Measurements from ENCODE around the gene TNFAIP3.

Gene TNFAIP3

DNA sequence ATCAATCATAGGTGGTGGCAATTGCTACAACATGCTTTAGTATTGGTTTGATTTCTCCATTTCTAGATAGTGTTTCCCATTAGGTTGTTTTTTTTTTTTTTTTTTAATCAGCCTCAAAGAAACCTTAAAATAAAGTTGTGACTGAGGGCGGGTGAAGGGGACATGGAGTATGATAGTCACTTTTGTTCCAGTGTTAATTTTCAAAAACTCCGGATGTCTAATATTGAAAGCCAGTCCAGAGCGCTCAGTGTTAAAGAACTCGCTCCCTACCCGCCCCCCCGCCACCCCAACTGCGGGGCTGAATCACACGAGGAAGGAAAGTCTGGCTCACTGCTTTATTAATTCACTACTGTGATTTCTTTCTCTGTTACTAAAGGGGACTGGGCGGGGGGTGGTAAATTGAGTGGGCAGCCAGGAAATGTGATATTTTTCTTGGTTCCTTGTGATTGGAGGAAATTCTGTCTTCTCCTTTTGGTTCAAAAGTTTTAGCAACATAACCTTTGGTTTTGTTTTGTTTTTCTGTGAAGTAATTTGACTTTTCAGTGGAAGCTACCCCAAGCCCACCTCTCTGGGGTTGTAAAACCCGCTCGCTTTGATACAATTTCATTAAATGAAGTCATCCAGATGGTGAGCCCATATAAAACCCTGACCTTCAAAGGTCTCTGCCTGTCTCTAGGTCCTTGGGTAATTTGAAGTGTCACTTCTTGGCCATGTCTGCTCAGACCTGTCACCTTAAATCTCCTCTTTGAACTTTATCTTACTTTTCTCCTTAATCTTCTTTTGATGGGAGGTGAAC, 38.0 kb downstream of the TNFAIP3 start:
- no peak for DNase-seq

DNA sequence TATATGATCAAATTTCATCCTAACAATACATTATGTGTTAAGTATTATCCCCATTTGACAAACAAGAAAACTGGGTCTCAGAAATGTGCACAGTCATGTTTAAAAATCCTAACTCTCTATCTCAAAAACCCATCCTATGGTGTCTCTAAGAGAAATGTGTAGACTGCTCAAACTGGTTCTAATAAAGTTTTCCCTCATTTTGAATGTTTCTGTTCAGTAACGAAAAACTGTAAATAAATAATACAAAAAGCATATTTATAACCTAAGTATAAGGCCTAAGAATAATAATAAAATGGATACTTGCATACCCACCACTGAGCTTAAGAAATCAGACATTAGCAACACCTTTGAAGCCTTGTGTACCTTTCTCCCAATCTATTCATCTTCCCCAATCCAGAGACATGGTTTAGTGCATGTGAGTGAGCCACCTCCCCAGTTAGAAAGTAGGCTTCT, 39.0 kb downstream of the TNFAIP3 start:
- no peak for DNase-seq

DNA sequence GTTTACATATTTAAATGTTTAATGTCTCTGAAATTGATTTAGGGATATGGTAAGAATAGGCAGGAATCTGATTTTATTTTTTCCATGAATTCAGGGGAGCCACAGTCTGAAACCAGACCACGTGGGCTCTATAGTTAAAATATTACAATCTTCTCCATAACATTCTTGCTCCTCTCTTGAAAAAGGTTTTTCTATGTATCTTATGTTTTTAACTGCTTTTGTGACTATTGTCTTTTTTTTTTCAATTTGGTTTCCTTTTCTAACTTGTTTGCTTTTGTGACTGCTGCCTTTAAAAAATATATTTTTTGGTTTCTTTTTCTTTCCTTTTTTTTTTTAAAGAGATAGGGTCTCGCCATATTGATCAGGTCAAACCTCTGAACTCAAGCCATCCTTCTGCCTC, 40.1 kb downstream of the TNFAIP3 start:
- no peak for DNase-seq

DNA sequence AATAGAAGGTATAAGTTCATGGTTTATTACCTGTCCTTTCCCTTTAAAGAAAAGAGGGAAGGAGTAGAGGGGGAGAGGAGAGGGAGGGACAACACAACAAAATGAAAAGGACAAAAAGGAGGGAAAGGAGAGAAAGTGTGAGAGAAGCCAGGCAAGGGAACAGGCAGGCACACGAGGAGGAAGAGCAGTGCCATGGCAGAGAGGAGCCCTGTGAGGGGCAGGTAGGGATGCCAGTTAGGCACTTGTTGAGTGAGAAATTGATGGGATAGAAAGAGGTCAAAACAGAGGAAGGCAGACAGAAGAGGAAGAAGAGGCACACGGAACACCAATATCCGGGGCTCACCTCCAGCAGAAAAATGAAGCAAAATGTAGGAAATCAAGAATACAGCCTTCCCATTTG, 42.5 kb downstream of the TNFAIP3 start:
- DNase-seq = no peak

DNA sequence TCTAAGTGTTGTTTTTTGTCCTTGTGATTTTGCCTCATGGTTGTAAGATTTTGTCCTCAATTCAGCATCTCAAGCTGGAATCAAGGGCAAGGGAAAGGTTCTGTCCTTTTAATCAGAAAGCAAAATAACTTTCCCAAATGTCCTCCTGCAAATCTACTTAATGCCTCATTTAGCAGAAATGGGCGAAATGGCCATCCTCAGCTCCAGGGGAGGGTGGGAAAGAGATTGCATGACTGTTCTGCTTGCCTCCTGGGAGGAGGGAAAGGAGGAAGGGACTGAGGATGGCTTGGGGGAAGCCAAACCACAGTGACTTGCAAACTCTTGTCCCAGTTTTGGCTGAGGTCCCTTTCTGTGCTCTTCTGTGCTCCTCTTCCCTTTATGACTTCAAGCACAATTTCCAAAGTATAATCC, 43.4 kb downstream of the TNFAIP3 start:
- no peak for DNase-seq

DNA sequence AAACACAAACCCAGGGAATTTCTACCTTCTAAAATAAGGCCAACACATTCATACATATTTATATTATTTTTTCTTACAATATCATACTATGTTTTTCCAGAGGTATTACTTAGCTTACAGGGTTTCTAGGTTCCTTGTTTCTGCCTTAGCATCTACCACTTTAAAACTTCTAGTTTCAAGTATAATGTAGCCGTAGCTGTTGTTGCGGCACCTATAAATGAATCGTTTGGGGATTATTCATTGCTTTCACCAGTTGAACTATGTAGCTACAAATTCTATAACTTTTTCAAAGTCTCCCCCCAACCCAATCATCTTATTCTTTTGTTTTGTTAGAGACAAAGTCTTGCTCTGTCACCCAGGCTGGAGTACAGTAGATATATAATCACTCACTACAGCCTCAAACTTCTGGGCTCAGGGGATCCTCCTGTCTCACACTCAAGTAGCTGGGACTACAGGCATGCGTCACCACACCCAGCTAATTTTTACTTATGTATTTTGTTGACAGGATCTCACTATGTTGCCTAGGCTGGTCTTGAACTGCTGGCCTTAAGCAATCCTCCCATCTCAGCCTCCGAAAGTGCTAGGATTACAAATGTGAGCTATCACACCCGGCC, 43.9 kb downstream of the TNFAIP3 start:
- DNase-seq = no peak

DNA sequence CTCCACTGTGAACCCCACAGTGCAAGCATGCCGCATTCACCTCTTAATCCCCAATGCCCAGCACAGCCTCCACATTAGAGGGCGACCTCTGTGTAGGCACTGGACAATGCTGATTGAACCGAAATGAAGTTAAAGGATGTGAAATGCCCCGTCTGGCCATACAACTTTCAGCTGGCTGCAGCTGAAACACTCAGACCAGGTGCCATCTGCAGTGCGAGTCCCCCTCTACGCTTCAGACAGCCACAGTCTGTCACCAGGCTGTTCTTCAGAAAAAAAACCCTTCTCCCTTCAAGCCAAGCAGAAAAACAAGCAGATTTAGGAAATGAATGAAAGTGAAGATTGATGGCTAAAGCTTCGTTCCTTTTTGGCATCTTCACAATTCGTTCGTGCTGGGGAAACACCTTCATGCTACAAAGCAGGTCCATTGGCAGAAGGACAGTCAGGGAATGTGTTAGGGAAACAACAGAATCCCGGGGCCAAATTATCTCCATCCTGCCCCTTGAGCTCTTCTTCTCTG, 44.7 kb downstream of the TNFAIP3 start:
- DNase-seq = no peak

DNA sequence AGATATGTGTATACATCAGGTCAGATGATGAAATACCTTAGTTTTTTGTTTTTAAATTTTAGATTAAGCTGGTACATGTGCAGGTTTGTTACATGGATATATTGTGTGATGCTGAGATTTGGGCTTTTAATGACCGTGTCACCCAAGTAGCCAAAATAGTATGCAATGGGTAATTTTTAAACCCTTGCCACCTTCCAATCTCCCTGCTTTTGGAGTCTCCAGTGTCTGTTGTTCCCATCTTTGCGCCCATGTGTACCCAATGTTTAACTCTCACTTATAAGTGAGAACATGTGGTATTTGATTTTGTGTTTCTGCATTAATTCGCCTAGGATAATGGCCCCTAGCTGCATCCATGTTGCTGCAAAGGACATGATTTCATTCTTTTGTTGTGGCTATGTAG, 45.8 kb downstream of the TNFAIP3 start:
- DNase-seq = no peak

DNA sequence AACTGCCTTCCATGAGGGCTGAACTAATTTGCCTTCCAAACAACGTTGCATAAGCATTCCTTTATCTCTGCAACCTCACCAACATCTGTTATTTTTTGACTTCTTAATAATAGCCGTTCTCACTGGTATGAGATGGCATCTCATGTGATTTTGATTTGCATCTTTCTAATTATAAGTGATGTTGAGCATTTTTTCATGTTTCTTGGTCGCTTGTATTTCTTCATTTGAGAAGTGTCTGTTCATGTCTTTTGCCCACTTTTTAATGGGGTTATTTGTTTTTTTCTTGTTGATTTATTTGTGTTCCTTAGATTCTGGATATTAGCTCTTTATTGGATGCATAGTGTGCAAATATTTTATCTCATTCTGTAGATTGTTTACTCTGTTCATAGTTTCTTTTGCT, 46.4 kb downstream of the TNFAIP3 start:
- DNase-seq = no peak

DNA sequence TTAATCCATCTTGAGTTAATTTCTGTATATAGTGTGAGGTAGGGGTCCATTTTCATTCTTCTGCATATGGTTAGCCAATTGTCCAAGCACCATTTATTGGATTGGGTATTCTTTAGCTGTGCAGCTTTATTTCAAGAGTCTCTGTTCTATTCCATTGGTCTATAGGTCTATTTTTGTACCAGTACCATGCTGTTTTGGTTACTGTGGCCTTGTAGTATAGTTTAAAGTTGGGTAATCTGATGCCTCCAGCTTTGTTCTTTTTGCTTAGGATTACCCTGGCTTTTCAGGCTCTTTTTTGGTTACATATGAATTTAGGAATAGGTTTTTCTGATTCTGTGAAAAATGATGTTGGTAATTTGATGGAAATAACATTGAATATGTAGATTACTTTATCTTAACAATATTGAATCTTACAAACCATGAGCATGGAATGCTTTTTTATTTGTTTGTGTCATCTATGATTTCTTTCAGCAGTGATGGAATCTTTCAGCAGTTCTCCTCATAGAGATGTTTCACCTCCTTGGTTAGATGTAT, 47.0 kb downstream of the TNFAIP3 start:
- DNase-seq = no peak

DNA sequence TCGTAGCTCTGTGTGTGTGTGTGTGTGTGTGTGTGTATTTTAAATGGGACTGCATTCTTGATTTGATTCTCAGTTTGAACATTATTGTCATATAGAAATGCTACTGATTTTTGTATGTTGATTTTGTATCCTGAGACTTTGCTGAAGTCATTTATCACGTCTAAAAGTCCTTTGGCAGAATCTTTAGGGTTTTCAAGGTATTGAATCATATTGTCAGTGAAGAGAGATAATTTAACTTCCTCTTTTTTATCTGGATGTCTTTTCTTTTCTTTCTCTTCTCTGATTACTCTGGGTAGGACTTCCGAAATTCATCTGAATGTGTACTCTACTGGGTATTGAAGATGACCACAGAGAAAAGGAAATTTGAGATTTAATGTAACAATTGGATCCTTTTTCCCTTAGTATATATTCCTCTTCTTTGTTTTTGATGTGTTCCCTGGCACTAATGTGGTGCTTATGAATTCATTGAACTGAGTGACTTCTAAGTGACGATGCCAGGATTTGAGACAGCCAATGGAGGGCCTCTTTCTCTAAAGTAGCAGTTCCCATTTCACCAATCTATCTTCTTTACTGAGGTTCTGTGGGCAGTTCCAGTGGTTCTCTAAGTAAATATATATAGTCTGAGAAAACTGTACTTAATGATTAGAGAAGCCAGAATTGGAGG, 47.6 kb downstream of the TNFAIP3 start:
- no peak for DNase-seq

DNA sequence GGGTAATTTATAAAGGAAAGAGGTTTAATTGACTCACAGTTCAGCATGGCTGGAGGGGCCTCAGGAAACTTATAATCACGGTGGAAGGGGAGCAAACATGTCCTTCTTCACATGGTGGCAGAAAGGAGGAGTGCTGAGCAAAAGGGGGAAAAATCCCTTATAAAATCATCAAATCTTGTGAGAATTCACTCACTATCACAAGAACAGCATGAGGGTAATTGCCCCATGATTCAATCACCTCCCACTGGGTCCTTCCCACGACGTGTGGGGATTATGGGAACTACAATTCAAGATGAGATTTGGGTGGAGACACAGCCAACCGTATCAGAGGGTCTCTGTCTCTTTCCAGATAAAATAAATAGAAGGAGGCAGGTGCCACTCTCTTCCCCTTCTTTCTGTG, 48.7 kb downstream of the TNFAIP3 start:
- no peak for DNase-seq

DNA sequence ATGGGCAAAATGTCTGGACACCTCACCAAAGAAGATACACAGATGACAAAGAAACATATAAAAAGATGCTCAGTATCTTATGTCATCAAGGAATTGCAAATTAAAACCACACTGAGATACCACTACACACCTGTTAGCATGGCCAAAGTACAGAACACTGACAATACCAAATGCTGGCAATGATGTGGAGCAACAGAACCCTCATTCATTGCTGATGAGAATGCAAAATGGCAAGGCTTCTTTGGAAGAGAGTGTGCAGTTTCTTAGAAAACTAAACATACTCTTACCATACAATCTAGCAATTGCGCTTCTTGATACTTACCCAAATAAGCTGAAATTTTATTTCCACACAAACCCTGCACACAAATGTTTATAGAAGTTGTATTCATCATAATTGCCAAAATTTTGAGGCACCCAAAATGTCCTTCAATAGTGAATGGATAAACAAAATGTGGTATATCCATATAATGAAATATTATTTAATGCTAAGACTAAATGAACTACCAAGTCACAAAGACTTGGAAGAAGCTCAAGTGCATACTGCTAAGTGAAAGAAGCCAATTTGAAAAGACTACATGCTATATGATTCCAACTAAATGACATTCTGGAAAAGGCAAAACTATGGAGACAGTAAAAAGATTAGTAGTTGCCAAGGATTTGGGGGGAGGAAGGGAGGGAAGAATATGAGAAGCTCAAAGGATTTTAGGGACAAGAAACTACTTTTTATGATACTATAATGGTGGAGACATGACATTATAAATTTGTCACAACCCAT, 50.7 kb downstream of the TNFAIP3 start:
- no peak for DNase-seq

DNA sequence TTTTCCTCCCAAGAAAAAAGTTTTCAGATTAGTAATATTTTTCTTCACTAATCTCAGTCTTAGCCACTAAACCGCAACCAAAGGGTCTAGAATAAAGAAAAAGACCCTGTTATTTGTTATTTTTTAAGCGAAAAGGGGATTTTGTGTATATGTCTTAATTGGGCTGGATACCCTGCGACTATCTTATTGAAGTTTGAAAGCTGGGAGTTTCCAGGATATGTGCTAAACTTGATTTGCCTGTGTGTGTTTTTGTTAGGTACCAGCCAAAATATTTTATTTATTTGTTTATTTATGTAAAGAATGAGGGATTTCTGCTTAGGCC, 52.4 kb downstream of the TNFAIP3 start:
- no peak for DNase-seq

DNA sequence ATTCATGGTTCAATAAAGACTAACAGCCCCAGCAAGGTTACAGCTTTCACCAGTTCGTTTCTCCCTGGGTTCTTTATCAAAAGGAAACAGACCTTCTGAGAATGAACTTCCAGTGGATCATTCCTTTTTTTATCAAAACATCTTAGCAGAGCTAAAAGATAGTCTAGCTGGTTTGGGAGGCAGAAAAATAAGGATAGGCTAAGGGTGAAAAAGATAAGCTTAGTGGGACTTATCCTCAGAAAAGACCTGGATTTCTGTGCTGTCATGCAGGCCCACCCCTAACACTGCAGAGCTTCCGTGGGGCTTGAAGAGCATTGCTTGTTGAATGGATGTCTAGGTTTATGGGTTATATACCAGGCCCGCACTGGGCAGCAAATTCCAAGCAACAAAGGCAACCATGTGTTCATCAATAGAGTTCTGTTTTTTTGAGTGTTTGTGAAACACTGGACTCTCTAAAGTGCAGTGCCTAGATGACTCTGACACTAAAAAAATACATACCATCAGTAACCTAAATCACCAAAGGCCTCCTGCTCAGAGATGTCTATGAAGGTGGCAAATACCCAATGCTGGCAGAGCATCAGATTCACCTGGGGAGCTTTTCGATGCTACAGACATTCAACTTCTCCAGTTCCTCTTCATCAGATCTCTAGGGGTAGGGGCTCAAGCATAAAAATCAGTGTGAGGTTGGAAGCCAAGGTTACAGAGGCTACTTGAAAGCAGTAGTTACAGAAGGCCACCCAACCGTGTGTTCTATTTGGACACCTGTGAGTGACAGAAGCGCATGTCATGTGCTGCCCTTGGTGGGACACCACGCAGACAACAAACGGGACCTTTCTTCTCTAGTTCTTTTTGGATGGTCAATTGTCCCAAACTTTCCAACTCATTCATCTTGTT, 53.0 kb downstream of the TNFAIP3 start:
- DNase-seq = no peak

DNA sequence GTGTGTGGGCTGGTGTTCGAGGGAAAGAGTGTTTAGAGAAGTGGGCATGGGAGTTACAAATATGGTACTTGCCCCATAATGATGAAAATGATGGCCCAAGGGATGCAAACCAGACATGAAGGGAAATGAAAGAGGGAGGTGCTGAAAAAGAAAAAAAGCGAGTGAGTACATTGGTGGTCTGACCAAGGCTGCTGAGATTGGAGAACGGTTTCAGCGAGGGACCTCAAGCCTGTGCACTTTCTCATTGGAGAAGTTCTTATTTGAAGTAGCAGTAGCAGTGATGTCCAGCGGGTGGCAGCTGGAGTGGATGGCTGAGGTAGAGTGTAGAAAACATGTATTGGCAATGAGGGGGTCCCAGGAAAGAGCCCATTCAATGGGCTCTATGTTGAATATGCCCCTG, 54.8 kb downstream of the TNFAIP3 start:
- DNase-seq = no peak

DNA sequence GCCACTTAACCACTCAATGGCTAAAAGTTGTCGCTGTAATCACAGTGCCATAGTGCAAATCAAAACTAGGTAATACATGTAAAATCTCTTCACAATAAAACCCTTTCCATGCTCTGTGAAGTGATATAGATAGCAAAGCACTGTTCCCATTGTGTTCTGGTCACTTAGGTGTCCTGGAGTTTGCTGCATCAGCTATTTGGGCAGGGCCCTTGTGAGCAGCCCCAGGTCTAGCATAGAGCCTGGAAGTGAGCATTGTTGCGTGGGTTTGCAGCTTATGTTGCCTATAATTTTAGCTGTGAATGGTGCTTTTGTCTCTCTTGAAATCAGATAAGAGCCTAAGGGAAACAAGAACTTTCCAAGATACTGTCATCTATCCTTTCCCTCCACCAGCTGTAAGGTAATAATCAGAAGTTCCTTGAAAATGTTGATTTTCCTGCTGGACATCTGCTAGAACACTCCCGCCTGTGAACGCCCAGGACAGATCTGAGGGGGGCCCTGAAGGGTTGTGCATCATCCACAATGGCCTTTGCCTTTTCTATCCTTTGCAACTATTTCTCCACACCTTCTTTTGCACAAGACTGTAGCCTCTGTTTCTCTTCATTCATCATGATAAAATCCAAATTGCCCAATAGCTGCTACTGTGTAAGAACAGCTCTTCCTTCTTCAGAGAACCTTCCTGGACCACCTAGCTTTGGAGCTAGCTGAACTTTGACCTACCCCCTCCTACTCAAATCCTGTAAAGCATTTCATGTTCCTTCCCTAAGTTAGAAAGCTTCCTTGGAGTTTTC, 57.0 kb downstream of the TNFAIP3 start:
- no peak for DNase-seq

DNA sequence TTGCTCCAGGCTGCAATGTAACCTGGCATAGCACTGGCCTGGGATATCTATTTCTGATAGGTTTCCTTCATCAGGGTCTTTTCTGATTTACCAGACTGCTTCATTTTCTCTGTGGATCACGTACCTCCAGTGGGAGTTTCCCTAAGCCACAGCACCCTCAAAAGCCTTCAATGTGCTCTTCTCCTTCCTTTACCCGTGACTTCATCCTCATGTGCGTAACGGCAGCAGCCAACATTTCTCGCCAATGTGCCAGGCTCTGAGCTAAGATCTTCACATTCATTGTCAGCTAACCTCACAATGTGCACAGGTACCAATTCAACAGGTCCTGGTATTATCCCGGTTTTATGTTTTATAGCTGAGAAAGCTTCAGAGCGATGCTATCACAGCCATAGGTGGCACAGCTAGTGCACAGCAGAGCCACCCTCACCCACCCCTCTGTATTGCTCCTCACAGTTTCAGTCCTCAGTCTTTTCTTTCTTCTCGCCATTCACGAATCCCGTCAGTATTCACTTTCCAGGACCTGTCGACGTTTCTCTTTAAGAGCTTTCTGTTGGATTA, 58.2 kb downstream of the TNFAIP3 start:
- no peak for DNase-seq

DNA sequence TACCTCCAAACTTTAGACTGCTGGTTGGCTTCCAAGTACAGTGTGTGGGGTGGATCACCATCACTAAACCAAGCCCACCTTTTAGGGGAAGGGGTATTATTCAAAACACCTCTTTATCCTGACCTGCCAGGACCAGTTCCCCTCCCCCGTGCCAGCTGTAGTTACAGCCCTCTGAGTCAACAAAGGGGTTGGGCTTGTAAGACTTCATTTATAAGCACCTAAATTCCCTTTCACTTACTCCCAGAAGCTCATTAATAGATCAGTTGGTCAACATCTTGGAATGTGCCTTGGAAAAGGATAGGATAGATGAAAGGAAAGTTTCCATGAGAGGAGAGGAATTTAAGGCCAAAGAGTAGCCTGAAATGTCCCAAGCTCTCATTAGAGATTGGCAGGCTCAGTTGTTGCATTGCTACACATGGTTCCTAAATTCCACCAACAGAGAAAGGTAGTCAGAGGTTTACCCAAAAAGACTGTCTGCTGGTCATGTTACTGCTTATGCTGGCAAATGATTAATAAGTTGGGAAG, 59.2 kb downstream of the TNFAIP3 start:
- DNase-seq = no peak

DNA sequence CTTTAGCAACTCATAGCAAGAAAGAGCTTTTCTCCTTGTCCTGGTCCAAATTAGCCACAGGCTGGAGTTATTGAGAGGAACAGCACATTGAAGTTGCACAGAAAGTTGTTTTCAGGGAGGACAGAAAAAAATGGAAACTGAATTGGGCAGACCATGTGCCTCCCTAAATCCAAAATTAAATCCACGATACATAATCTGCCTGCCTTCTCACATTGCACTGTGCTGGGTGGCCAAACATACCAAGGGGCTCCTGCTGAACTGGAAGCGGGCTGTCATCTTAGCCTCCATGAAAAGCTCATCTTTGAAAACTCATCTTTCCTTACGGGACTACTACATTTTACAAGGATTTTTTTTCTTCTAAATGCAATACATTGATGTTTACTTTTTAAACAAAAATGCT, 59.9 kb downstream of the TNFAIP3 start:
- no peak for DNase-seq
